ENCODE data around the gene TEDC1. TPM values are rescaled to one million over a fixed set of nuclear protein-coding genes. Genes with fewer than 3 reads are reported as not detected.
A peak's percentile ranks its signal among the peaks of the same experiment; 100 is the strongest.

The TEDC1 gene
- total RNA-seq, 1 experiment from 2014 or later: 26.2 TPM

- H3K4me2 ChIP-seq (ENCODE audit: insufficient read depth, insufficient read length, low read length): no peak overlapping the region
- no peak overlapping the region for H4K91ac ChIP-seq (ENCODE audit: insufficient read length, low read depth, low read length)
- TF ChIP-seq CTCF (conservative IDR thresholded peaks at IDR 0.05): no peak
- no peak overlapping the region for H3T11ph ChIP-seq (ENCODE audit: low read length)
- DNase-seq: peak; percentile 69
- no peak overlapping the region for H2BK12ac ChIP-seq (ENCODE audit: insufficient read length, low read depth, low read length)
- H3K14ac ChIP-seq (ENCODE audit: insufficient read depth, low read length): no peak overlapping the region
- no peaks in the 10 kb centered on the region for H3K4me1 ChIP-seq (ENCODE audit: insufficient read depth, low read length)
- Mint-ChIP-seq H3K9me3 (no peaks in the 10 kb centered on the region), H3K27me3 (ENCODE audit: low read depth) (no peaks in the 10 kb centered on the region), H3K4me1 (peaks cover 2 to 10% of the 10 kb centered on the region in 2 experiments; a peak in 2 of 4 replicates), H3K36me3 (ENCODE audit: insufficient read depth in 1 of 3, low read depth in 3 of 3) (peaks cover 17 to 44% (median 41%) of the 10 kb centered on the region in 3 experiments; a peak in 6 of 7 replicates), H3K27ac (peak overlapping the region in 1 of 3 experiments; percentile 64; a peak in 1 of 7 replicates), H3K4me3 (no peak overlapping the region)
- no peak overlapping the region for H3K18ac ChIP-seq (ENCODE audit: insufficient read length, low read depth, low read length)
- no peaks in the 10 kb centered on the region for H3K23me2 ChIP-seq (ENCODE audit: insufficient read length, low read depth, low read length, poor library complexity, severe bottlenecking)
- H3K4ac ChIP-seq (ENCODE audit: low read depth, low read length): no peak overlapping the region
- H2AFZ ChIP-seq (ENCODE audit: low read length): no peak overlapping the region
- H2BK5ac ChIP-seq (ENCODE audit: insufficient read length, low read length): no peak overlapping the region
- H3K9me3 ChIP-seq (ENCODE audit: control insufficient read depth, low read depth, low read length): no peaks in the 10 kb centered on the region
- no peaks in the 10 kb centered on the region for H4K20me1 ChIP-seq (ENCODE audit: control insufficient read depth, insufficient read depth, insufficient read length)
- no peak overlapping the region for H3K9ac ChIP-seq (ENCODE audit: extremely low read depth, insufficient read length, low read length)
- no peak overlapping the region for H2BK20ac ChIP-seq (ENCODE audit: low read depth, low read length, poor library complexity, severe bottlenecking)
- H4K8ac ChIP-seq (replicated peaks; ENCODE audit: insufficient read length, low read depth, low read length): no peak overlapping the region
- no peak overlapping the region for H3K27ac ChIP-seq (ENCODE audit: insufficient read length, low read depth, low read length)
- no peak overlapping the region for H2AK5ac ChIP-seq (ENCODE audit: insufficient read length, low read length)
- H2BK15ac ChIP-seq (ENCODE audit: low read depth, low read length): no peak overlapping the region
- no peak overlapping the region for H3K56ac ChIP-seq (ENCODE audit: insufficient read length, low read depth, low read length)
- no peak overlapping the region for H2BK120ac ChIP-seq (ENCODE audit: low read depth, low read length, poor library complexity, severe bottlenecking)
- no peaks in the 10 kb centered on the region for H3K27me3 ChIP-seq (ENCODE audit: insufficient read depth, low read length)
- H4K5ac ChIP-seq (ENCODE audit: insufficient read length, low read depth, low read length): no peak overlapping the region
- no peaks in the 10 kb centered on the region for H3K79me1 ChIP-seq (ENCODE audit: insufficient read depth, low read depth, low read length, poor library complexity, severe bottlenecking)
- H3K23ac ChIP-seq (ENCODE audit: insufficient read length, low read depth, low read length): no peak overlapping the region
- WGBS (ENCODE audit: extremely low coverage, insufficient read length, low lambda C conversion rate): no CpG with 5 or more reads among the region's 20 CpGs
- no peaks in the 10 kb centered on the region for H3K79me2 ChIP-seq (ENCODE audit: insufficient read depth, low read length)
Observed at GRCh38 chr14:105465209-105466031, 25.6 kb upstream of the TEDC1 start.

All from H9 (cell line).